ENCODE data around the gene CNNM3. TPM values are rescaled to one million over a fixed set of nuclear protein-coding genes. Genes with fewer than 3 reads are reported as not detected.

The CNNM3 gene
- total RNA-seq, 1 experiment from 2014 or later, result 34.0 TPM

- no TSS peak for BruUV-seq (replicated peaks)
- peaks cover 11% of the 10 kb centered on the region; the same call in 1 of the 2 replicates for H3K36me3 ChIP-seq (ENCODE audit: control insufficient read depth, insufficient read depth, low read length)
- ATAC-seq (no peak), DNase-seq (ENCODE audit: low read depth, low spot score) (no peak)
- peaks cover 9% of the 10 kb centered on the region for H3K4me1 ChIP-seq (ENCODE audit: control insufficient read depth, insufficient read depth, low read length)
- TF ChIP-seq TCF7L2 (IDR thresholded peaks at IDR 0.05; ENCODE audit: low read depth, low read length) (no peak), POLR2AphosphoS5 (IDR thresholded peaks at IDR 0.05; ENCODE audit: low read depth, low read length) (no peak), REST (IDR thresholded peaks at IDR 0.05; ENCODE audit: insufficient read depth in 1 of 2, low read depth in 2 of 2, low read length in 1 of 2) (no peak), SIN3A (IDR thresholded peaks at IDR 0.05; ENCODE audit: borderline replicate concordance, insufficient read depth, low read depth, low read length) (no peak)
- TF ChIP-seq, protein P1, sequence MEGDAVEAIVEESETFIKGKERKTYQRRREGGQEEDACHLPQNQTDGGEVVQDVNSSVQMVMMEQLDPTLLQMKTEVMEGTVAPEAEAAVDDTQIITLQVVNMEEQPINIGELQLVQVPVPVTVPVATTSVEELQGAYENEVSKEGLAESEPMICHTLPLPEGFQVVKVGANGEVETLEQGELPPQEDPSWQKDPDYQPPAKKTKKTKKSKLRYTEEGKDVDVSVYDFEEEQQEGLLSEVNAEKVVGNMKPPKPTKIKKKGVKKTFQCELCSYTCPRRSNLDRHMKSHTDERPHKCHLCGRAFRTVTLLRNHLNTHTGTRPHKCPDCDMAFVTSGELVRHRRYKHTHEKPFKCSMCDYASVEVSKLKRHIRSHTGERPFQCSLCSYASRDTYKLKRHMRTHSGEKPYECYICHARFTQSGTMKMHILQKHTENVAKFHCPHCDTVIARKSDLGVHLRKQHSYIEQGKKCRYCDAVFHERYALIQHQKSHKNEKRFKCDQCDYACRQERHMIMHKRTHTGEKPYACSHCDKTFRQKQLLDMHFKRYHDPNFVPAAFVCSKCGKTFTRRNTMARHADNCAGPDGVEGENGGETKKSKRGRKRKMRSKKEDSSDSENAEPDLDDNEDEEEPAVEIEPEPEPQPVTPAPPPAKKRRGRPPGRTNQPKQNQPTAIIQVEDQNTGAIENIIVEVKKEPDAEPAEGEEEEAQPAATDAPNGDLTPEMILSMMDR (IDR thresholded peaks at IDR 0.05), result no peak
- H3K27ac ChIP-seq (ENCODE audit: low read length), result no peak overlapping the region
- in situ Hi-C loops (cut with HindIII; ENCODE audit: low pct_unique_long_range_greater_than_20kb, low sequenced_read_pairs), result no loop called here
- POLR2A ChIA-PET, result no interaction called here
- H3K4me3 ChIP-seq (ENCODE audit: low read depth in 2 of 2, low read length in 2 of 2), result no peak overlapping the region
- no peaks in the 10 kb centered on the region for H3K27me3 ChIP-seq (ENCODE audit: control insufficient read depth, insufficient read depth, low read length)
- CTCF ChIA-PET, result no interaction called here
- intact Hi-C loops (cut with micrococcal nuclease; ENCODE audit: unreplicated experiment), result no loop called here
- H3K9me3 ChIP-seq (ENCODE audit: control insufficient read depth, insufficient read depth, low read depth, low read length), result no peaks in the 10 kb centered on the region
Observed at GRCh38 chr2:96865654-96866053, 49.6 kb downstream of the CNNM3 start.

DNA sequence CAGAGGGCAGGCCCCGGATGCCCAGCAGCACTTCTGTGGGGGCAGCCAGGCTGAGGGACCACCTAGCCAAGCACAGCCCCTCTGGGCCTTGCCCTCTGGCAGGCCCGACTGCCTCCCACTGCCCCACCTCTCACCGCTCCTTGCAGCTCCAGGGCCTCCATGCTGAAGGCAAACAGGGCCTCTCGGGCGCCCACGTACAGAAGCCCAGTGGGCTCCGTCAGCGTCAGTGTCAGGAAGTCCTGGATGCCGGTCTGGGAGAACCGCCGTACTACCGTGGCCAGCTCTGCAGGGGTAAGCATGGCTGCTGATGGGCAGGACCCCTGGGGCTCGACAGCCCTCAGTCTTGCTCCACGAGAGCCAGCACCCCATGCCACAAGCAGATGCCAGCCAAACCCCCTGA is 50.1 kb downstream of the CNNM3 start:
- ChIA-PET POLR2A (no interaction called here), CTCF (no interaction called here)
- Histone ChIP-seq H3K27ac (ENCODE audit: low read length) (no peak overlapping the region), H3K27me3 (ENCODE audit: control insufficient read depth, insufficient read depth, low read length) (no peaks in the 10 kb centered on the region), H3K36me3 (ENCODE audit: control insufficient read depth, insufficient read depth, low read length) (peaks cover 11% of the 10 kb centered on the region; the same call in 1 of the 2 replicates), H3K4me1 (ENCODE audit: control insufficient read depth, insufficient read depth, low read length) (peaks cover 12% of the 10 kb centered on the region), H3K4me3 (ENCODE audit: low read depth in 2 of 2, low read length in 2 of 2) (no peak overlapping the region), H3K9me3 (ENCODE audit: control insufficient read depth, insufficient read depth, low read depth, low read length) (no peaks in the 10 kb centered on the region)
- ATAC-seq, result no peak
- TF ChIP-seq TCF7L2 (IDR thresholded peaks at IDR 0.05; ENCODE audit: low read depth, low read length) (no peak), POLR2AphosphoS5 (IDR thresholded peaks at IDR 0.05; ENCODE audit: low read depth, low read length) (no peak), SIN3A (IDR thresholded peaks at IDR 0.05; ENCODE audit: borderline replicate concordance, insufficient read depth, low read depth, low read length) (no peak)
- TF ChIP-seq, protein P1 (IDR thresholded peaks at IDR 0.05), result no peak
- no peak for DNase-seq (ENCODE audit: low read depth, low spot score)
- in situ Hi-C loops (cut with HindIII; ENCODE audit: low pct_unique_long_range_greater_than_20kb, low sequenced_read_pairs), result no loop called here
- intact Hi-C loops (cut with micrococcal nuclease; ENCODE audit: unreplicated experiment), result no loop called here
- BruUV-seq (replicated peaks), result no TSS peak
